ENCODE data around the gene ST3GAL5. TPM values are rescaled to one million over a fixed set of nuclear protein-coding genes. Genes with fewer than 3 reads are reported as not detected.
A peak's percentile ranks its signal among the peaks of the same experiment; 100 is the strongest.

The ST3GAL5 gene
- total and polyA plus RNA-seq, 12 donors = 25.6 to 172 (median 85.6) TPM

- Histone ChIP-seq H3K36me3 (replicated peaks in 1 of 2) (peaks cover 0 to 12% of the 10 kb centered on the region in 2 donors), H3K4me1 (replicated peaks in 1 of 2) (peaks cover 3 to 48% of the 10 kb centered on the region in 2 donors), H3K27me3 (no peaks in the 10 kb centered on the region), H3K9me3 (replicated peaks in 1 of 3) (no peaks in the 10 kb centered on the region), H3K27ac (peak overlapping the region in 1 of 5 donors; percentile 13), H3K4me3 (no peak overlapping the region)
- no peak for DNase-seq
- intact Hi-C loops (cut with DNase I) = no loop called here
- 85 to 92% (median 89%) methylated on average over 3 of the region's 3 CpGs for WGBS, 4 donors
- TF ChIP-seq, protein P1, sequence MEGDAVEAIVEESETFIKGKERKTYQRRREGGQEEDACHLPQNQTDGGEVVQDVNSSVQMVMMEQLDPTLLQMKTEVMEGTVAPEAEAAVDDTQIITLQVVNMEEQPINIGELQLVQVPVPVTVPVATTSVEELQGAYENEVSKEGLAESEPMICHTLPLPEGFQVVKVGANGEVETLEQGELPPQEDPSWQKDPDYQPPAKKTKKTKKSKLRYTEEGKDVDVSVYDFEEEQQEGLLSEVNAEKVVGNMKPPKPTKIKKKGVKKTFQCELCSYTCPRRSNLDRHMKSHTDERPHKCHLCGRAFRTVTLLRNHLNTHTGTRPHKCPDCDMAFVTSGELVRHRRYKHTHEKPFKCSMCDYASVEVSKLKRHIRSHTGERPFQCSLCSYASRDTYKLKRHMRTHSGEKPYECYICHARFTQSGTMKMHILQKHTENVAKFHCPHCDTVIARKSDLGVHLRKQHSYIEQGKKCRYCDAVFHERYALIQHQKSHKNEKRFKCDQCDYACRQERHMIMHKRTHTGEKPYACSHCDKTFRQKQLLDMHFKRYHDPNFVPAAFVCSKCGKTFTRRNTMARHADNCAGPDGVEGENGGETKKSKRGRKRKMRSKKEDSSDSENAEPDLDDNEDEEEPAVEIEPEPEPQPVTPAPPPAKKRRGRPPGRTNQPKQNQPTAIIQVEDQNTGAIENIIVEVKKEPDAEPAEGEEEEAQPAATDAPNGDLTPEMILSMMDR (IDR thresholded peaks at IDR 0.05) = no peak
- TF ChIP-seq POLR2A (IDR thresholded peaks at IDR 0.05) = no peak
Measured at GRCh38 chr2:85866165-85866659, 22.6 kb downstream of the ST3GAL5 start.

DNA sequence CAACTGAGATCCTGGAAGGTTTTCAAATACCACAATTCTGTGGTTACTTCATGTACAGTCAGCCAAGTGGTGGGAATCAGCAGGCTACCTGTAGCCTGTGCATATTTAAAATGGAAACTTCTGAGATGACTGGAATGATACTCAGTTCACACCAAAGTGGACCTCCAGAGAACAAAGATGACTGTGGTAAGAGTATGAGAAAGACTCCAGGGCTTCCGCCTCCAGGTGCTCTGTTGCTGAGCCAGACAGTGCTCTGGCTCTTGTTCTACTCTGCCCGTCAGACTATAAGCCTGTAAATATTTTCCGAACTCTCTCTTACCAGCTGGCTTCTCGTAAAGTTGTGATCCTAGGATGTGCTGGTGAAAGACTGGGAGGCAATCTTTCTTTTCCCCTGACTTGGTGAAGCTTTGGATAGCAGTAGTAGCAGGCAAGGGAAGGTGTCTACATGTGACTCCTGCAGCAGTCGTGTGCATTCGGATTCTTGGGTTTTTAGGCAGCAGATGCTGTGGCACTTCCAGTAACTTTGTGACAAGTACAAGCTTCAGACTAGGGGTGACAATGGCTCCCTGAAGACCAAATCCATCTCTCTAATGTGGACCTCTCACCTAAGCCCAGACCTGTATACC, 23.1 kb downstream of the ST3GAL5 start:
- Histone ChIP-seq H3K27me3 (no peaks in the 10 kb centered on the region), H3K4me1 (replicated peaks in 1 of 2) (peaks cover 0 to 43% of the 10 kb centered on the region in 2 donors), H3K36me3 (replicated peaks in 1 of 2) (peaks cover 0 to 14% of the 10 kb centered on the region in 2 donors), H3K9me3 (replicated peaks in 1 of 3) (no peaks in the 10 kb centered on the region), H3K4me3 (no peak overlapping the region), H3K27ac (peak overlapping the region in 1 of 5 donors; percentile 13)
- WGBS, 4 donors = 72 to 86% (median 80%) methylated on average over 6 of the region's 6 CpGs
- intact Hi-C loops (cut with DNase I) = no loop called here
- DNase-seq = peak in 1 of 7 donors; percentile 30
- TF ChIP-seq, protein P1 (IDR thresholded peaks at IDR 0.05) = no peak
- TF ChIP-seq POLR2A (IDR thresholded peaks at IDR 0.05) = no peak

DNA sequence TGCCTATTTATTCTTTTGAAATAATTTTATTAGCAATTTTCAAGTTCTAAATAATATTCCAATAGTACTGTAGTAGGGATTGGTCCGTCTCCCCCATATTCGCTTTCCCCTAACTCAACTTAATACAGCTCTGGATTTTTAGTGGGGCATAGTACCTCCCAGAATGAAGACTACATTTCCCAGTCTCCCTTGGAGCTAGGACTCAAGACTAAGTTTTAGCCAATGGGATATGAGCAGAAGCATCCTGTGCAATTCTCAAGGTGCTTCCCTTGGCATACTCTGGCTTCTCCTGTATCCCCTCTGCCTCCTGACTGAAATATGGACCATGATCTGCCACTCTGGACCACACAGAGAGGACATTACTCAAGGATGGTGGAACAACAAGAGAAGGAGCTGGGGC, 24.1 kb downstream of the ST3GAL5 start:
- Histone ChIP-seq H3K27me3 (no peaks in the 10 kb centered on the region), H3K36me3 (replicated peaks in 1 of 2) (peaks cover 0 to 24% of the 10 kb centered on the region in 2 donors), H3K4me3 (no peak overlapping the region), H3K4me1 (replicated peaks in 1 of 2) (peaks cover 0 to 43% of the 10 kb centered on the region in 2 donors), H3K27ac (no peak overlapping the region), H3K9me3 (replicated peaks in 1 of 3) (no peaks in the 10 kb centered on the region)
- peak in 1 of 7 donors; percentile 35 for DNase-seq
- intact Hi-C loops (cut with DNase I) = no loop called here
- no peak for TF ChIP-seq POLR2A (IDR thresholded peaks at IDR 0.05)
- TF ChIP-seq, protein P1 (IDR thresholded peaks at IDR 0.05) = no peak
- 95 to 98% (median 97%) methylated on average over 2 of the region's 2 CpGs for WGBS, 4 donors

- intact Hi-C loops (cut with DNase I) = no loop called here
- Histone ChIP-seq H3K4me3 (no peak overlapping the region), H3K9me3 (replicated peaks in 1 of 3) (no peaks in the 10 kb centered on the region), H3K27me3 (no peaks in the 10 kb centered on the region), H3K36me3 (replicated peaks in 1 of 2) (peaks cover 0 to 43% of the 10 kb centered on the region in 2 donors), H3K4me1 (replicated peaks in 1 of 2) (peaks cover 0 to 38% of the 10 kb centered on the region in 2 donors), H3K27ac (no peak overlapping the region)
- 68 to 76% (median 72%) methylated on average over 5 of the region's 5 CpGs for WGBS, 4 donors
- peak in 1 of 7 donors; percentile 36 for DNase-seq
- no peak for TF ChIP-seq POLR2A (IDR thresholded peaks at IDR 0.05)
- TF ChIP-seq, protein P1 (IDR thresholded peaks at IDR 0.05) = no peak
Measured at GRCh38 chr2:85862426-85862825, 26.4 kb downstream of the ST3GAL5 start.

All from adrenal gland (tissue), 12 donors.